Keratinocyte (primary cell): ENCODE results near the gene ALDH3A1. TPM values are rescaled to one million over a fixed set of nuclear protein-coding genes. Genes with fewer than 3 reads are reported as not detected.

Experiments
- DNase-seq: peaks from one replicate; pipeline ENCODE4 v3.0.0-alpha.2; 2011; ENCODE audit warnings: low read depth, missing footprints, low spot score
- FAIRE-seq: peaks from 2 replicates; lab custom pipeline; 2011; peaks lifted over from hg19 to GRCh38; lab: Jason Lieb, UNC
- H2AFZ ChIP-seq: 2 replicates; pipeline ENCODE4 v1.6.0; 2012; ENCODE audit warnings: low read length, control low read depth, inconsistent platforms; ENCODE audit not compliant: control insufficient read depth
- H3K27ac ChIP-seq: 2 replicates; pipeline ENCODE4 v1.5.1; 2011; ENCODE audit warnings: low read length; ENCODE audit not compliant: control insufficient read depth, insufficient read depth
- H3K27me3 ChIP-seq: 3 replicates; pipeline ENCODE4 v1.6.0; 2011; ENCODE audit warnings: low read length; ENCODE audit not compliant: control insufficient read depth, insufficient read depth; ENCODE audit errors: extremely low read depth
- H3K36me3 ChIP-seq, 2 experiments: 2 replicates in 1 of 2; 3 replicates in 1 of 2; pipeline ENCODE4 v1.5.1; 2011; ENCODE audit warnings: low read length in 2 of 2, mild to moderate bottlenecking in 1 of 2; ENCODE audit not compliant: control insufficient read depth in 2 of 2, insufficient read depth in 2 of 2; ENCODE audit errors: extremely low read depth in 1 of 2
- H3K4me1 ChIP-seq: 3 replicates; pipeline ENCODE4 v1.5.1; 2011; ENCODE audit warnings: low read length; ENCODE audit not compliant: control insufficient read depth, insufficient read depth; ENCODE audit errors: extremely low read depth
- H3K4me2 ChIP-seq: 3 replicates; pipeline ENCODE4 v1.6.0; 2011; ENCODE audit warnings: low read depth, low read length; ENCODE audit not compliant: control insufficient read depth, insufficient read depth; ENCODE audit errors: extremely low read depth
- H3K4me3 ChIP-seq, 3 experiments: fragments of 200-600 bp in 1 of 3; sonication (generic) in 1 of 3; 2 replicates in 2 of 3; 3 replicates in 1 of 3; pipeline ENCODE4 v1.5.1; 2011 to 2016; ENCODE audit warnings: low read length in 3 of 3, mild to moderate bottlenecking in 3 of 3, control low read depth in 2 of 3, inconsistent platforms in 1 of 3, low read depth in 1 of 3, mixed read lengths in 1 of 3, mixed run types in 1 of 3, moderate library complexity in 1 of 3; ENCODE audit not compliant: control insufficient read depth in 2 of 3, insufficient read depth in 2 of 3; ENCODE audit errors: extremely low read depth in 1 of 3
- H3K79me2 ChIP-seq: 2 replicates; pipeline ENCODE4 v1.6.0; 2012; ENCODE audit warnings: low read length; ENCODE audit not compliant: control insufficient read depth, insufficient read depth
- H3K9ac ChIP-seq: 3 replicates; pipeline ENCODE4 v1.6.0; 2011; ENCODE audit warnings: low read length; ENCODE audit not compliant: control insufficient read depth, insufficient read depth; ENCODE audit errors: extremely low read depth
- H3K9me1 ChIP-seq: 3 replicates; pipeline ENCODE4 v1.6.0; 2011; ENCODE audit warnings: low read length; ENCODE audit not compliant: control insufficient read depth, insufficient read depth; ENCODE audit errors: extremely low read depth
- H3K9me3 ChIP-seq: 2 replicates; pipeline ENCODE4 v1.5.1; 2012; ENCODE audit warnings: low read depth, low read length; ENCODE audit not compliant: control insufficient read depth
- H4K20me1 ChIP-seq: 3 replicates; pipeline ENCODE4 v1.6.0; 2011; ENCODE audit warnings: low read length; ENCODE audit not compliant: control insufficient read depth, insufficient read depth; ENCODE audit errors: extremely low read depth
- EZH2 ChIP-seq: IDR thresholded peaks from one replicate; pipeline ENCODE4 v1.6.1; 2012; ENCODE audit warnings: inconsistent platforms, mild to moderate bottlenecking, low read length, moderate library complexity
- dilution Hi-C: fragments of 300-500 bp; cut with MboI; formaldehyde crosslinking; loops from one replicate; pipeline ENCODE4 v1.7.0; 2020; ENCODE audit warnings: low sequenced_read_pairs; ENCODE audit not compliant: extremely low pct_ligation_motif_present
- polyA plus RNA-seq, 5 experiments: library from polyadenylated mRNA; depleted of rRNA in 3 of 5; stranded (reverse) in 3 of 5; stranded (forward) in 1 of 5; unstranded in 1 of 5; fragments of >200 nt; gene quantifications; 1 replicate in 1 of 5; 2 replicates in 3 of 5; 3 replicates in 1 of 5; pipeline versions ENCODE4 v1.2.1 to v1.2.3, GENCODE V29; 2011 to 2012; ENCODE audit warnings: missing spikeins in 2 of 5, low read depth in 1 of 5, low replicate concordance in 1 of 5
- TF ChIP-seq, protein P1 (sequence below), 3 experiments: IDR thresholded peaks in 1 of 3; conservative IDR thresholded peaks in 1 of 3; optimal IDR thresholded peaks in 1 of 3; 2 replicates in 2 of 3; 3 replicates in 1 of 3; pipeline versions ENCODE3 to v1.5.1; 2011; ENCODE audit warnings: low read length in 3 of 3, mild to moderate bottlenecking in 3 of 3, moderate library complexity in 2 of 3, control low read depth in 1 of 3, inconsistent platforms in 1 of 3; ENCODE audit not compliant: insufficient read depth in 2 of 3; ENCODE audit errors: extremely low read depth in 1 of 3

The ALDH3A1 gene
- polyA plus RNA-seq, 1 donor (not counting 4 experiments of a cell fraction or from before 2014, with no cell fraction given) = 5.8 TPM

DNA sequence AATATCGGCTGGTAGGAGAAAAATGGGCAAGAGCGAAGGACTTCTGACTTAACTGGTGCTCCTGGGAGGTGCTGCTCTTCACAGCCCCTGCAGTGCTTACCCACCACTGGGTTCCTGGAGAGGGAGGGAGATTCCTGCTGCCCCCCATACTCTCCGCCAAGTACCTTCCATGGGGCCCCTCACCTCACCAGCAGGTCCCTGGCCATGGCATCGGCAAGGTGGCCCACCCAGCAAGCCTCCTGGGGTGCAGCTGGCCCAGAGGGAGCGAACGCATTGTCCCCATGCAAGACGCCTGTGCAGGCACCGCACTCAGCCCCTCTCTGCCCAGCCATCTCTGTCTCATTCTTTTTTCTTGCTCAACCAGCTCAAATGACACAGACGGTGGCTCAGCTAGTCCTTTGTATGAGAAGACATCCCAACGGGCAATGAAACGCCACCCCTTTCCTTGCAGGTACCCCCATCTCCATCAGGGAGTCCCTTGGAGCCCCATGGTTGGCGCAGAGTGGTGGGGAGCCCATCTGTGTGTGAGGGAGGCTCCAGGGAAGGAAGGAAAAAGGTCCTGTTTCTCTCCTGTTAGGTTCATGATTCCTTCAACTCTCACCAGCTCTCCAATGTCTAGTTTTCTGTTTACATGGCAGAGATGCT lies 9.6 kb upstream of the ALDH3A1 start:
- no peaks in the 10 kb centered on the region for H3K27me3 ChIP-seq
- FAIRE-seq = no peak

DNA sequence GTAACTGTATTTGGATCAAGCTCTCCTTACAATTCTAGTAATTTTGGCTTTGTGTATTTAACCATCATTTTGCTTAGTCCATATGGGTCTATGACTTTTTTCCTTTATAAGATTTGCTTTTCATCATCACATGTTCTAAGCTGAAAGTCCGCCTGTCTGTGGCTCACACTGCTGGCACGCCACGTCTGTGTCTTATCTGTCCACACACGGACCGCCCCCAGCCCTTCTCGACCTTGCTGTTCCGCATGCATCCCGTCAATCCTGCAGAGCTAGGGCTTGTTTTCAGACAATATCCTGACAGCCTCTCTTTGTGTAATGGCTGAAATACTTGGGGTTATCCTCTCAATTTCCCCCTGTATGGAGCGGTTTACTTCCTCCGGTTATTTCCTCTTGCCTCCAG lies 8.4 kb upstream of the ALDH3A1 start:
- Histone ChIP-seq H4K20me1 (no peaks in the 10 kb centered on the region), H3K27ac (no peak overlapping the region), H3K4me2 (no peak overlapping the region), H3K9me1 (no peaks in the 10 kb centered on the region), H3K9ac (no peak overlapping the region), H3K36me3 (no peaks in the 10 kb centered on the region), H3K9me3 (no peaks in the 10 kb centered on the region), H3K4me3 (no peak overlapping the region), H3K79me2 (no peaks in the 10 kb centered on the region), H3K27me3 (no peaks in the 10 kb centered on the region), H2AFZ (no peak overlapping the region), H3K4me1 (peaks cover 24% of the 10 kb centered on the region)
- TF ChIP-seq, protein P1, sequence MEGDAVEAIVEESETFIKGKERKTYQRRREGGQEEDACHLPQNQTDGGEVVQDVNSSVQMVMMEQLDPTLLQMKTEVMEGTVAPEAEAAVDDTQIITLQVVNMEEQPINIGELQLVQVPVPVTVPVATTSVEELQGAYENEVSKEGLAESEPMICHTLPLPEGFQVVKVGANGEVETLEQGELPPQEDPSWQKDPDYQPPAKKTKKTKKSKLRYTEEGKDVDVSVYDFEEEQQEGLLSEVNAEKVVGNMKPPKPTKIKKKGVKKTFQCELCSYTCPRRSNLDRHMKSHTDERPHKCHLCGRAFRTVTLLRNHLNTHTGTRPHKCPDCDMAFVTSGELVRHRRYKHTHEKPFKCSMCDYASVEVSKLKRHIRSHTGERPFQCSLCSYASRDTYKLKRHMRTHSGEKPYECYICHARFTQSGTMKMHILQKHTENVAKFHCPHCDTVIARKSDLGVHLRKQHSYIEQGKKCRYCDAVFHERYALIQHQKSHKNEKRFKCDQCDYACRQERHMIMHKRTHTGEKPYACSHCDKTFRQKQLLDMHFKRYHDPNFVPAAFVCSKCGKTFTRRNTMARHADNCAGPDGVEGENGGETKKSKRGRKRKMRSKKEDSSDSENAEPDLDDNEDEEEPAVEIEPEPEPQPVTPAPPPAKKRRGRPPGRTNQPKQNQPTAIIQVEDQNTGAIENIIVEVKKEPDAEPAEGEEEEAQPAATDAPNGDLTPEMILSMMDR (optimal IDR thresholded peaks at IDR 0.05 in 1 of 3, IDR thresholded peaks at IDR 0.05 in 1 of 3, conservative IDR thresholded peaks at IDR 0.05 in 1 of 3; ENCODE audit: extremely low read depth in 1 of 3, insufficient read depth in 2 of 3, low read length in 3 of 3) = no peak
- TF ChIP-seq EZH2 = no peak
- dilution Hi-C loops = no loop called here
- DNase-seq = no peak
- no peak for FAIRE-seq

More for the DNA sequence above, 9.6 kb upstream of the ALDH3A1 start:
- Histone ChIP-seq H2AFZ (no peak overlapping the region), H3K9me3 (no peaks in the 10 kb centered on the region), H3K79me2 (no peaks in the 10 kb centered on the region), H3K27ac (no peak overlapping the region), H3K4me1 (peaks cover 15% of the 10 kb centered on the region), H3K36me3 (no peaks in the 10 kb centered on the region), H3K9ac (no peak overlapping the region), H3K4me3 (no peak overlapping the region), H4K20me1 (no peaks in the 10 kb centered on the region), H3K9me1 (no peaks in the 10 kb centered on the region), H3K4me2 (no peak overlapping the region)
- TF ChIP-seq EZH2 = no peak
- TF ChIP-seq, protein P1 (optimal IDR thresholded peaks at IDR 0.05 in 1 of 3, IDR thresholded peaks at IDR 0.05 in 1 of 3, conservative IDR thresholded peaks at IDR 0.05 in 1 of 3; ENCODE audit: extremely low read depth in 1 of 3, insufficient read depth in 2 of 3, low read length in 3 of 3) = no peak
- dilution Hi-C loops = no loop called here
- DNase-seq = no peak
